Right lobe of liver (tissue), 4 donors: ENCODE measurements around the gene OPCML.

ENCODE experiments used
- CTCF ChIP-seq, 4 donors: fragments of 200-600 bp in 3 of 4; fragments of 450-650 bp in 1 of 4; IDR thresholded peaks; one replicate each; pipeline versions ENCODE4 v1.5.1 to v1.8.0; 2016 to 2022; ENCODE audit warnings: antibody characterized with exemption in 4 of 4, mild to moderate bottlenecking in 2 of 4
- POLR2A ChIP-seq: fragments of 450-650 bp; IDR thresholded peaks from one replicate; pipeline ENCODE4 v1.6.1; 2017; ENCODE audit warnings: antibody characterized with exemption, mild to moderate bottlenecking
- donor health status: DM: no; HTN: no; CAD: no.
- donor health status: DM: no; HTN: no; CAD: no.
- donor health status: DM: no; HTN: yes; CAD: no.

GRCh38 chr11:132648851-132649250 is 883.5 kb downstream of the OPCML start:
- TF ChIP-seq POLR2A (no peak), CTCF (IDR thresholded peaks at IDR 0.05) (no peak)
